Measurements from ENCODE around the gene HPSE2. TPM values are rescaled to one million over a fixed set of nuclear protein-coding genes. Genes with fewer than 3 reads are reported as not detected.
A peak's percentile ranks its signal among the peaks of the same experiment; 100 is the strongest.

The HPSE2 gene
- total and polyA plus RNA-seq, 2 of the 8 experiments (the other 6 are each of a cell fraction or from before 2014, with no cell fraction given): 0.41 to 0.58 TPM

GRCh38 chr10:98646998-98647917 lies 588.4 kb downstream of the HPSE2 start:
- Histone ChIP-seq H3K79me2 (ENCODE audit: control insufficient read depth in 1 of 2, insufficient read depth in 2 of 2, low read length in 2 of 2) (no peaks in the 10 kb centered on the region), H2BK120ac (replicated peaks; ENCODE audit: low read depth, low read length) (peak overlapping the region; percentile 37), H3K9ac (replicated peaks in 1 of 4; ENCODE audit: extremely low read depth in 1 of 4, low read depth in 3 of 4, low read length in 3 of 4) (no peak overlapping the region), H3K56ac (replicated peaks; ENCODE audit: insufficient read length, low read depth, low read length) (no peak overlapping the region), H2BK12ac (ENCODE audit: low read depth, low read length) (no peak overlapping the region), H3K18ac (ENCODE audit: extremely low read depth, low read length) (peak overlapping the region; percentile 20; the same call in 1 of the 2 replicates), H3K14ac (ENCODE audit: insufficient read length) (no peak overlapping the region), H4K20me1 (replicated peaks in 1 of 2; ENCODE audit: control insufficient read depth in 1 of 2, insufficient read depth in 2 of 2, low read length in 2 of 2) (no peaks in the 10 kb centered on the region), H3K9me3 (ENCODE audit: insufficient read depth in 2 of 2, low read depth in 1 of 2, low read length in 1 of 2) (no peaks in the 10 kb centered on the region), H3K36me3 (ENCODE audit: control insufficient read depth in 2 of 4, insufficient read depth in 4 of 4, low read length in 3 of 4) (no peaks in the 10 kb centered on the region), H3K23ac (ENCODE audit: insufficient read length) (no peak overlapping the region), H2AFZ (ENCODE audit: low read length) (no peak overlapping the region), H3K4me1 (replicated peaks in 1 of 4; ENCODE audit: control insufficient read depth in 3 of 4, insufficient read depth in 4 of 4, low read length in 3 of 4) (peaks cover 4 to 16% (median 11%) of the 10 kb centered on the region in 4 experiments; a peak in 5 of 7 replicates), H3K27me3 (replicated peaks in 1 of 4; ENCODE audit: control insufficient read depth in 3 of 4, extremely low read depth in 1 of 4, insufficient read depth in 3 of 4, low read length in 3 of 4) (no peaks in the 10 kb centered on the region), H2BK15ac (ENCODE audit: low read length) (no peak overlapping the region), H3K27ac (ENCODE audit: low read depth, low read length) (no peak overlapping the region; the same call in 1 of the 2 replicates), H3K79me1 (ENCODE audit: low read depth, low read length) (no peaks in the 10 kb centered on the region), H2AK5ac (ENCODE audit: low read depth, low read length) (no peak overlapping the region), H3K4ac (replicated peaks; ENCODE audit: insufficient read length, low read depth, low read length) (no peak overlapping the region), H4K8ac (ENCODE audit: extremely low read depth, insufficient read depth, low read length) (no peak overlapping the region), H3K23me2 (ENCODE audit: low read depth, low read length) (no peaks in the 10 kb centered on the region), H2BK20ac (ENCODE audit: low read length) (0 out of 2 replicates have a peak overlapping the region, but pooled peaks have one; percentile 92), H4K91ac (replicated peaks; ENCODE audit: insufficient read length, low read length) (no peak overlapping the region), H4K5ac (ENCODE audit: insufficient read length, low read depth, low read length) (peak overlapping the region; percentile 60), H2BK5ac (ENCODE audit: low read depth, low read length) (peak overlapping the region; percentile 67; the same call in 1 of the 2 replicates), H3K4me2 (ENCODE audit: insufficient read depth in 1 of 2, low read depth in 2 of 2, low read length in 2 of 2) (peak overlapping the region; percentile 30 to 53; a peak in 3 of 4 replicates), H3K4me3 (ENCODE audit: extremely low read depth in 1 of 4, insufficient read depth in 2 of 4, low read depth in 3 of 4, low read length in 4 of 4) (peak overlapping the region in 1 of 4 experiments; percentile 12; a peak in 2 of 8 replicates)
- CTCF ChIA-PET (ENCODE audit: partially characterized antibody): interaction anchor here (1.1 to 1.2 kb wide), 2 partner anchors 25 to 30 kb away, joined by 3 to 4 read pairs; no protein-coding TSS in a partner anchor
- peak; percentile 41 to 50 for DNase-seq (ENCODE audit: low read depth in 1 of 2, low spot score in 2 of 2)
- POLR2A ChIA-PET (ENCODE audit: partially characterized antibody): interaction anchor here (1.0 kb wide), 1 partner anchor 9 kb away, joined by 3 read pairs; no protein-coding TSS in a partner anchor
- FAIRE-seq: peak; percentile 60
- 10% methylated on average over 6 of the region's 6 CpGs; no CpG with 5 or more reads in 1 of the 2 experiments for WGBS, 2 experiments (ENCODE audit: extremely low coverage in 1 of 2, insufficient coverage in 1 of 2, insufficient read length in 1 of 2, insufficient replicate concordance in 2 of 2, low coverage in 1 of 2, low lambda C conversion rate in 2 of 2, missing lambda C conversion rate in 1 of 2)
- TF ChIP-seq CBX8 (IDR thresholded peaks at IDR 0.05; ENCODE audit: borderline replicate concordance, low read depth, low read length): no peak
- TF ChIP-seq, protein P1, sequence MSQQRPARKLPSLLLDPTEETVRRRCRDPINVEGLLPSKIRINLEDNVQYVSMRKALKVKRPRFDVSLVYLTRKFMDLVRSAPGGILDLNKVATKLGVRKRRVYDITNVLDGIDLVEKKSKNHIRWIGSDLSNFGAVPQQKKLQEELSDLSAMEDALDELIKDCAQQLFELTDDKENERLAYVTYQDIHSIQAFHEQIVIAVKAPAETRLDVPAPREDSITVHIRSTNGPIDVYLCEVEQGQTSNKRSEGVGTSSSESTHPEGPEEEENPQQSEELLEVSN (IDR thresholded peaks at IDR 0.05): no peak
- TF ChIP-seq TEAD4 (IDR thresholded peaks at IDR 0.05; ENCODE audit: low read depth, low read length): 0 out of 2 replicates have a peak, but pooled peaks have one; percentile 19

Data from H1 (cell line).